ENCODE results near the gene LCE6A.

The LCE6A gene, protein sequence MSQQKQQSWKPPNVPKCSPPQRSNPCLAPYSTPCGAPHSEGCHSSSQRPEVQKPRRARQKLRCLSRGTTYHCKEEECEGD

GRCh38 chr1:152842556-152842955, at the start of gene LCE6A:
Gene LCE6A, plus strand, starts transcription at chr1:152842856. Its CDS starts 665 bp downstream, at chr1:152843521.
- no peak for TF ChIP-seq ZNF274 (IDR thresholded peaks at IDR 0.05; ENCODE audit: low read depth, low read length)
- H3K4me3 ChIP-seq (ENCODE audit: low read length) = no peak within 1 kb of the TSS

DNA sequence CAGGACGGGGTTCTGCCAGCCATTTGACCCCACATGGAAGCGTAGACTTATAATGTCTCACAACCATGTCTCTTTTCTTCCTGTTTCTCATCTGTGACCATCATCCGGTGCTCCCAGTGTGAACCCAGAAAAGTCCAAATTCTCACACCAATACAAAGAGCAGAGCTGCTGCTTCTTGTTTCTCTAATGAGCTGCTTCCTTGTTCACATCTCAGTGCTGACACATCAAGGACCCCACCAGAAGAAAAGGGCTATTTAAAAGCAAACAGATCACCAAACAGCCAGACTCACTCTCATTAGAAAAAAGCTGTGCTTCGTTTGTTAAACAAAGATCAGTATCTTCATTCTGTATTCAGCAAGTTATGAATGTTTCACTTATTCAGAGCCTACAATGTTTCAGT, 47.0 kb upstream of the LCE6A start:
- no peak overlapping the region for H3K4me3 ChIP-seq (ENCODE audit: low read length)
- no peak for TF ChIP-seq ZNF274 (IDR thresholded peaks at IDR 0.05; ENCODE audit: low read depth, low read length)

DNA sequence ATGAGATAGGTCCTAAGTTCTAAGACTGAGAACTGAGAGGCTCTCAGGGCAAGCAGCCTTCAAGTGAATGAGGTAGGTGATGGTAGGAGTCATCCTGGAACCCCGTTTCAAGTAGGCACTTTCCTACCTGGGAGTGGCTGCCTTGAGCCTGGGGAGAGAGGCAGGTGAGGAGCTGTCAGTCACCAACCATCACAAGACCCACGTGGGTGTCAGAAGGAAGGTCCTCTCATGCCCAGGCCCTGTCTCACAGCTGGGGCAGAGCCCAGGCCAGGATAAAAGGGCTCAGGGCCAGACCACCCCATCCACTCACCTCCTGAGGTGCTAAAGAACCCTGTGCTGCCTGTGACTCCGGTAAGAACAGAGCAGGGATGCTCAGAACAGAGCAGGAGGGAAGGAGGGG, 46.2 kb upstream of the LCE6A start, which contains the start of gene LCE1D:
TSS of gene LCE1D (plus strand) at position 301 of the 400 bp plus-strand sequence. CDS start 1,074 bp downstream, outside the sequence.
- TF ChIP-seq ZNF274 (IDR thresholded peaks at IDR 0.05; ENCODE audit: low read depth, low read length) = no peak

DNA sequence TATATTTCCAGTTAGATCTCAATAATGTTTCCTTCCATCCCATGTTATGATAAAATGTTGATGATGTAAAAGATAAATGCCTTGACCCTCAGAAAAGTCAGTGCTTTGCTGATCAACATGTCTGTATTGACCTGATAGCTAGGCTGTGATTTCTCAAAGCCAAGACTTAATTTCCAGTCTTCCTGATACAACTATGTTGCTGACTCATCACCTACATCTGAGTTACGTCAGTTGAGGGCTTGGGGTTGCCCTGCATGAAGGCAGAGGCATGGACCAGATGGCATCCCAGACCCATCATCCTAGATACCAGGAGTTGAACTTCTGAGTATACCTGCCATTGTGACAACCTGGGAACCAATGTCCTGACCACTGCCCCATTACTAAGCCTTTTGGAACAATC, 41.3 kb upstream of the LCE6A start:
- no peak overlapping the region for H3K4me3 ChIP-seq (ENCODE audit: low read length)
- no peak for TF ChIP-seq ZNF274 (IDR thresholded peaks at IDR 0.05; ENCODE audit: low read depth, low read length)

More for the DNA sequence above, 46.2 kb upstream of the LCE6A start, which contains the start of gene LCE1D:
- no peak within 1 kb of the TSS for H3K4me3 ChIP-seq (ENCODE audit: low read length)

DNA sequence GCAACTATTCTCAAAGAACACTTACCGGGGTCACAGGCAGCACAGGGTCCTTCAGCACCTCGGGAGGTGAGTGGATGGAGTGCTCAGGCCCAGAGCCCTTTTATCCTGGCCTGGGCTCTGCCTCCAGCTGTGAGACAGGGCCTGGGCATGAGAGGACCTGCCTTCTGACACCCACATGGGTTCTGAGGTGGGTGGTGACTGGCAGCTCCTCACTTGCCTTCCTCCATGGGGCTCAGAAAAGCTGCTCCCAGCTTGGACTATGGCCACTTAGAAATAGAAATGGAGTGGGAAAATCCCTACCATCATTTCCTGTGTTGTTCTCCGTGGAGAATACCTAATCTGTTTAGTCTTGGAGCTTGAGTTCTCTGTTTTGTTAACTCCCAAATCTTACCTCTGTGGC, 36.1 kb upstream of the LCE6A start, which contains the start of gene LCE1C:
TSS of gene LCE1C (minus strand) at position 76 of the 400 bp plus-strand sequence. CDS start 1,173 bp downstream, outside the sequence.
- TF ChIP-seq ZNF274 (IDR thresholded peaks at IDR 0.05; ENCODE audit: low read depth, low read length) = no peak
- no peak within 1 kb of the TSS for H3K4me3 ChIP-seq (ENCODE audit: low read length)

DNA sequence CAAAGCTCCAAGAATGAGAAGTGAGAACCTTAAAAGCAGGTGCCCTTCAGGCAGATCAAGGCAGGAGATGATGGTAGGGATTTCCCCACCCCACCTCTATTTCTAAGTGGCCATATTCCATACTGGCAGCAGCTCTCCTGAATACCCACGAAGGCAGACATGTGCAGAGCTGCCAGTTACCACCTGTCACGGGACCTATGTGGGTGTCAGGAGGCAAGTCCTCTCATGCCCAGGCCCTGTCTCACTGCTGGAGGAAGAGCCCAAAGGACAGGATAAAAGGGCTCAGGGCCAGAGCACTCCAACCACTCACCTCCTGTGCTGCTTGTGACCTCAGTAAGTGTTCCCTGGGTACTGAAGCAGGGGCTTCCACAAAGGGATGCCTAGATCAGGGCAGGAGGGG, 31.6 kb upstream of the LCE6A start:
- no peak overlapping the region for H3K4me3 ChIP-seq (ENCODE audit: low read length)
- no peak for TF ChIP-seq ZNF274 (IDR thresholded peaks at IDR 0.05; ENCODE audit: low read depth, low read length)

DNA sequence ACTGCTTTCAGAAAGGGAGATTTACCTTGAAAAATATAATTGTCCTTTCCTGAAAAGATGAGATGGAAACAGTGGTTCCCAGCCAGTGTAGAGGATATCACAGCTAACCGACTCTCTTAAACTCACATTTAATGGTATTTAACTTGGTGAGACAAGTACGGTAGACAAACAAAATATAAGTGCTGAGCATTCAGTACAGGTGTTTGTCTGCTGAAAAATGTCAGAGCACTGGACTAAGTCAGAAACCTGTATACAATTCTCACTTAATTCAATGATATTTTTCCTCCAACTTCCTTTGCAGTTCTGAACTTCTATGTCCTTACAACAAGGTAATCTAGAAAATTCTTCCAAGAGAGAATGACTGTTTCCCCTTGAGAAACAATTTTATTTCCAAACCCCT, 31.0 kb upstream of the LCE6A start, which contains the start of gene LCE1B:
TSS of gene LCE1B (plus strand) at position 301 of the 400 bp plus-strand sequence. CDS start 476 bp downstream, outside the sequence.
- no peak within 1 kb of the TSS for H3K4me3 ChIP-seq (ENCODE audit: low read length)
- TF ChIP-seq ZNF274 (IDR thresholded peaks at IDR 0.05; ENCODE audit: low read depth, low read length) = no peak

DNA sequence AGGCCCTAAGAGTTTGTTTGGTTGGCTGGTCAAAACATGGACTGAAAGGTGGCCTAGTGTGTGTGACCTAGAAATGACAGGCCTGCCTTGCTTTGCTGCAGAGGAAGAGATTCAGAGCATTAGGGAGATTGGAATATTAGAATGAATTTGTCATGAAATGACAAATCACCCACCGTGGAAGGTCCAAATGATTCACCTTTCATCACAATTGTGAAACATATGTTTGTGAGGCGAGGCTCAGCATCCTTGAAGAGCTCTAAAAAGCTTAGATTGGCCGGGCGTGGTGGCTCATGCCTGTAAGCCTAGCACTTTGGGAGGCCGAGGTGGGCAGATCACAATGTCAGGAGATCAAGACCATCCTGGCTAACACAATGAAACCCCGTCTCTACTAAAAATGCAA, 25.3 kb upstream of the LCE6A start:
- TF ChIP-seq ZNF274 (IDR thresholded peaks at IDR 0.05; ENCODE audit: low read depth, low read length) = no peak

DNA sequence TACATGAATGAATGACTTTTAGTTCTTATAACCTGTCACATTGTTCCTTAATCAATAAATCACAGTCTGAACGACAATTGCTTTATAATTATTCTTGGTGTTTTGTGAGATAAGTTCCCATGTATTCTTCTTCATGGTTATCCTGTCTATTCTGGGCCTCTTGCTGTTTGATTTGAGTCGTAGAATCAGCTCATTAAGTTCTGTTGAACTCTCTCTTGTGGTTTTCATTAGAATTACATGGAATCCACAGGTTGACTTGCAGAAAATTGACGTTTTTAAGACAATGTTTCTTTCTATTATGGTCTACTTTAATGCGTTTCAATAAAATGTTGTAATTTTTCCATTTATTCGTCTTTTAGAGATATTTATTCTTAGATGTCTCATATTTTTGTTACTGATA, 19.4 kb upstream of the LCE6A start:
- no peak for TF ChIP-seq ZNF274 (IDR thresholded peaks at IDR 0.05; ENCODE audit: low read depth, low read length)
- H3K4me3 ChIP-seq (ENCODE audit: low read length) = no peak overlapping the region

More for the DNA sequence above, 25.3 kb upstream of the LCE6A start:
- no peak overlapping the region for H3K4me3 ChIP-seq (ENCODE audit: low read length)

DNA sequence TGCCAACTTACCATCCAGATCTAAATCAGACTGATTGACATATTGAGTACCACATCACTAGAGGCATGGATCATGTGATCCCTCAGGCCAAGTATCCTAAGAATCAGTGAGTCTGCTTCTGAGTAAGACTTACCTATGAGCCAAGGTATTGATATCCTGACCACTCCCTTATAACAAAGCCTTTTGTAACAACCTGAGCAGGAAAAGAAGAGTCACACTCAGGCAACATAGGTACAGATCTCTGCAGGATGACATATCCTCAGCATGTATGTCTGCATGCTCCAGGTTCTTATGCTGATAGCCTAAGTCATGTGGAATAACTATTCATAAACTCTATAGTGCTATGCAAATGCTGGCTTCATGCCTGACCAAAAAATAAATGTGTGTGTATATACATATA, 17.7 kb upstream of the LCE6A start:
- H3K4me3 ChIP-seq (ENCODE audit: low read length) = no peak overlapping the region
- no peak for TF ChIP-seq ZNF274 (IDR thresholded peaks at IDR 0.05; ENCODE audit: low read depth, low read length)

GRCh38 chr1:152827173-152827572, 15.5 kb upstream of the LCE6A start, which contains the start of gene LCE1A:
Gene LCE1A, plus strand, starts transcription at chr1:152827473. Its CDS starts 0 bp downstream, at chr1:152827473.
- no peak for TF ChIP-seq ZNF274 (IDR thresholded peaks at IDR 0.05; ENCODE audit: low read depth, low read length)
- H3K4me3 ChIP-seq (ENCODE audit: low read length) = no peak within 1 kb of the TSS

DNA sequence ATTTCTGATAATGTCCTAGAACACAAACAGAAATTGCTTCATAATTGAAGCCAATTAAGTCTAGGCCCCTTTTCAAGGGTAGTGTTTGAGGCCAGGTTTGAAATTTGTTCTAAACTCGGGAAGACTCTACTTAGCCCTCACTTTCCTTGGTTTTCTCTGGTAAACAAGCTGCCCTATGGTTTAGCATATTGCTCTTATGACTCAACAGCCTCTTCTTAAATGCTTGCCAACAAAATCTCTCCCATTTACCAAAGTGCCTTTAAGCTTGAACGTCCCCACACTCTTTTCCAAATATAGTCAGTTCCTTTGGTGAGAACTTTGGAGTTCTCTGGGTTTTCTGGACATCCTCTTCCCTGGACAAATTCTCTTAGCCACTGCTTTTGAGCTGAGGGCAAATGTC, 5.8 kb upstream of the LCE6A start:
- TF ChIP-seq ZNF274 (IDR thresholded peaks at IDR 0.05; ENCODE audit: low read depth, low read length) = no peak
- no peak overlapping the region for H3K4me3 ChIP-seq (ENCODE audit: low read length)

- TF ChIP-seq ZNF274 (IDR thresholded peaks at IDR 0.05; ENCODE audit: low read depth, low read length) = no peak
- H3K4me3 ChIP-seq (ENCODE audit: low read length) = no peak overlapping the region
These were observed 13.0 kb downstream of the LCE6A start for GRCh38 chr1:152855661-152856060.

DNA sequence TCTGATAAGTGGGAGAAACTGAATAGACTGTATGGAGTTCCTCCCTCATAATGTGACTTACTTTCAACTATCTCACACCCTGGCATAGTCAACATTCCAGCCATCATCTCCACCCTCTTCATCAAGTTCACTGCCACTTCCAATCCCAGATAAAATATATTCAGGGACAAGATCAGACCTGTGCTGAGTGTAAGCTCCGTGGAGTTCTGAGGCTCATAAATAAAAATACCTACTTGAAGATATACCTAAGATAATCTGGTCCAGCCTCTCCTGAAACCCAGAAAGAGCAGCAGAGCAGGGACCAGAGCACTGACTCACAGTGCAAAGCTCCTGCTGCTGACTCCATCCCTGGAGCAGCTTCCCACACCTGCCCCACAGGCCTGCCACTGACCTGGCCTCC, 15.4 kb downstream of the LCE6A start:
- no peak for TF ChIP-seq ZNF274 (IDR thresholded peaks at IDR 0.05; ENCODE audit: low read depth, low read length)

GRCh38 chr1:152859696-152860095, 17.0 kb downstream of the LCE6A start, which contains the start of gene LCE7A:
Gene LCE7A, plus strand, starts transcription at chr1:152859996. Its CDS starts 702 bp downstream, at chr1:152860698.
- TF ChIP-seq ZNF274 (IDR thresholded peaks at IDR 0.05; ENCODE audit: low read depth, low read length) = no peak
- H3K4me3 ChIP-seq (ENCODE audit: low read length) = no peak within 1 kb of the TSS

More for the DNA sequence above, 15.4 kb downstream of the LCE6A start:
- H3K4me3 ChIP-seq (ENCODE audit: low read length) = no peak overlapping the region

All from GM08714 (cell line).